SHP77 (cell line): ENCODE data around the gene CUL9.
"Not testable (repeated sequence)": the region's sequence is repeated elsewhere in the genome, so short reads cannot be mapped to it uniquely, and the experiment has no call there.

ENCODE experiments used
- DNase-seq, 2 experiments: peaks; one replicate each; lab custom pipeline; 2025; lab: John Stamatoyannopoulos, UW

CUL9 gene

DNA sequence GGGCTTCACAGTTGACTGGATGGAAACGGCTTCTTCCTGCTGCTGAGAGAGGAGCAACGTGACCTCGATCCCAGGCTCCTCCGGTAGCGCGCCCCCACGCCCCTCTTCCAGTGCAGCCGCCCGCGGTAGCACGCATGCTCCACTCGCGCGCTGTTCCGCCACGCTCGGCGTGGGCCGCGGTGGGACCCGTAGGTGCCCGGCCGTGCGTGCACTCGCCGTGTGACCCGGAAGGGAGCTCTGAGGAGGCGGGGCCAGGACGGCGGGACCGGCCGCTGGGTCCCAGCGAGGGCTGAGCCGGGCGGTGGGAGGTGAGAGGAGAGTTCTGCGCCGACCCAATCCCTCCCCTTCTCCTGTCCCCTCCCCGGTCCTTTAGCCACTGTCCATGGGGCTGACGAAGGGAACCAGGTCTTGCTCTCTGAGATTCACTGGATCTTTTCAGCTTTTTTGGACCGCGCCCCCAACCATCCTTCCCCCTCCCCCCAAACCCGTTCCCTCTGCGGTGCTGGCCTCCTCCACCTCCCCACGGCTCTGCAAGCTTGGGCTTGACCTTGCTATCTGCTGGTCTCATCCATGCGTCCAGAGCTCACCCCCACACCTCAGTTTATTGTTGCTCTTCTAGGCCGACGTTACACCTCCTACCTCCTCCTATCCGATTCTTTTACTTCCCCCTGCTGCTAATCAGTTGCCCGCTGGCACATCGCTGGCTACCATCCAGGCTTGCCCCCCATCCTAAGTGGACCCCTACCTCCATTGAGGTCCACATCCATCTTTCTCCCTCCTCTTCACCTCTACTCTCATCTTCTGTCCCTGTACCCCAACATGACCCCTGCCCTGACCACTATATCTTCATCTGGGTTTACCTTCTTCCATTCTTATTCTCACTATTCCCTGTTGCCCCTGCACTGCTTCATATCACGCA lies at the start of gene CUL9:
Gene CUL9 (plus strand): TSS at position 255 of the 919 bp plus-strand sequence. CDS start 2,115 bp downstream, outside the sequence.
- peak; percentile 69 to 84 for DNase-seq

DNA sequence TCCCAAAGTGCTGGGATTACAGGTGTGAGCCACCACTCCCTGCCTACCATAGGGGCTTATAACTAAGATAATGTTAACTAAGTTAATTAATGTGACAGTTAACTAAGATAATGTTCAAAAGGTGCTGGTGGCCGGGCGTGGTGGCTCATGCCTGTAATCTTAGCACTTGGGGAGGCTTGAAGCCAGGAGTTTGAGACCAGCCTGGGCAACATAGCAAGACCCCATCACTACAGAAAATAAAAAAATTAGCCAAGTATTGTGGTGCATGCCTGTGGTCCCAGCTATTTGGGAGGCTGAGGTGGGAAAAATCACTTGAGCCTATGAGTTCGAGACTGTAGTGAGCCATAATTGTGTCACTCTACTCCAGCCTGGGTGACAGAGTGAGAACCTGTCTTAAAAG lies 43.7 kb upstream of the CUL9 start:
- no peak for DNase-seq

DNA sequence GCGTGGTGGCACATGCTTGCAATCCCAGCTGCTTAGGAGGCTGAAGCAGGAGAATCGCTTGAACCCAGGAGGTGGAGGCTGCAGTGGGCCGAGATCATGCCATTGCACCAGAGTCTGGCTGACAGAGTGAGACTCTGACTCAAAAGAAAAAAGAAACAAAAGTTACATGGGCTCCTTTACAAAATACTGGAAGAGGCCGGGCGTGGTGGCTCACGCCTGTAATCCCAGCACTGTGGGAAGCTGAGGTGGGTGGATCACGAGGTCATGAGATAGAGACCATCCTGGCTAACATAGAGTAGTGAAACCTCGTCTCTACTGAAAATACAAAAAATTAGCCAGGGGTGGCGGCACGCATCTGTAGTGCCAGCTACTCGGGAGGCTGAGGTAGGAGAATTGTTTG lies 42.0 kb upstream of the CUL9 start:
- not testable (repeated sequence) for DNase-seq

DNA sequence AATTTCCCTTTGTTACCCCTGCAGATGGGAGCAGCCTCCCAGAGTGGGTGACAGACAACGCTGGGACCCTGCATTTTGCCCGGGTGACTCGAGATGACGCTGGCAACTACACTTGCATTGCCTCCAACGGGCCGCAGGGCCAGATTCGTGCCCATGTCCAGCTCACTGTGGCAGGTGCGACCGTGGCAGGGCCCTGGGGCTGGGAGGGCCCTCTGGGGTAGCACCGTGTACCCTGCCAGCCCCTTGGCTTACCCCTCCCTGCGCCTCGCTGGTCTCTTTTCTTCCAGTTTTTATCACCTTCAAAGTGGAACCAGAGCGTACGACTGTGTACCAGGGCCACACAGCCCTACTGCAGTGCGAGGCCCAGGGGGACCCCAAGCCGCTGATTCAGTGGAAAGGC lies 40.4 kb upstream of the CUL9 start:
- DNase-seq, result no peak

DNA sequence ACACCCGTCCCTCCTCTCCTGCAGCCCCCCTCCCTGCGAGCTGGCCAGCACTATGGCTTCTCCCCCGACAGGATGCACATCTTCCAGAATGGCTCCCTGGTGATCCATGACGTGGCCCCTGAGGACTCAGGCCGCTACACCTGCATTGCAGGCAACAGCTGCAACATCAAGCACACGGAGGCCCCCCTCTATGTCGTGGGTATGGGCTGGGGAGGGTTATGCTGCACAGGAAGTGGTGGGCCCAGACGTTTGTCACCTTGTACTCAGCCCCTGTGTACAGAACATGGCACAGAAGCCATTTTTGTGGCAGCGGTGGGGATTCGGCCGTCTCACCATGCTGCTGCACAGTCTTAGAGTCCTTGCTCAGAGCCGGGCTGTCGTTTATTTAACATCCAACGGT lies 39.9 kb upstream of the CUL9 start:
- no peak for DNase-seq

DNA sequence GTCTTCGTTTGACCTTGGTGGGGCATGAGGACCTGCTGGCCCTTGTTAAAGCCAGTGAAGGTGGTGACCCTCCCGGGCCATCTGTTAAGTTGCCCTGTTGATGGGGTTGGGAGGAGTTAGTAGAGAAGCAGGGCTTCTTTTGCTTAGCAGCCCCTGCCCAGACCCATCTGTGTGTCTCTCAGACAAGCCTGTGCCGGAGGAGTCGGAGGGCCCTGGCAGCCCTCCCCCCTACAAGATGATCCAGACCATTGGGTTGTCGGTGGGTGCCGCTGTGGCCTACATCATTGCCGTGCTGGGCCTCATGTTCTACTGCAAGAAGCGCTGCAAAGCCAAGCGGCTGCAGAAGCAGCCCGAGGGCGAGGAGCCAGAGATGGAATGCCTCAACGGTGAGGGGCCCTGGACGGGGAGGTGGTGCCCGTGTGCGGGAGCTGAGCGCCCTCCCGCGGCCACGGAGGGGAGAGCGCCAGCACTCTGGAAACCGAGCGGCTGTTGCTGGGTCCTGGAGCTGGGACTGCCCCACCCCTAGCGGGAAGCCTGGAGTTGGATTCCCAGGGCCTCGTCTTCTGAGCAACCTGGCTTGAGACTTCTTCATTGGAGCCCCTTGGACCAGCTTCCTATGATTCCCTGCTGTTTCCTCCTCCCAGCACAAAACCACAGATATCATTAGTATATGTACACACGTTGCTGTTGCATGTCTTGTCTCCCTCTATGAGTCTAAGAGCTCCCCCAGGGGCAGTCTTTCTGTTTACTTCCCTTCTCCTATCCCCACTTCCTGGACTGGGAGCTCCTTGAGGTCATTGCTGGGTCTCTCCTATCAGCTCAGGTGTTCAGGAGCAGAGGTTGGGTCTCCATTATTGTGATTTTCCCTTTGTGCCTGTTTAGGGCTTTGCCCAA lies 38.5 kb upstream of the CUL9 start:
- peak; percentile 54 to 72 for DNase-seq

DNA sequence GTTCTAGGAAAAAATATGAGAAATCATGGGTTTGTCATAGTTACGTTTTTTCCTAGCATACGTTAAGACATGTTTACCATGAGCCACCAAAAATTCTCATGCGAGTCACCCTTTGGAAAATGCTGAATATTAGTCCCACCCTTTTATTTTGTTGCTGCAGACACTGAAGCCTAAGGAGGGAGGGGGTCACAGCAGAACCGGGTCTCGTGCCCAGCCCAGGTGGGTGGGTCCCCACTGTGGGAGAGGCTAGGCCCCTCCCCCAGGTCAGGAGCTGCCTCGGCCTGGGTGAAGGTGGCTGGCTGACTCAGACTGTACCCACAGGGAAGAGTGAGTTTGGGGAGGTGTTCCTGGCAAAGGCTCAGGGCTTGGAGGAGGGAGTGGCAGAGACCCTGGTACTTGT lies 37.1 kb upstream of the CUL9 start:
- DNase-seq, result no peak

DNA sequence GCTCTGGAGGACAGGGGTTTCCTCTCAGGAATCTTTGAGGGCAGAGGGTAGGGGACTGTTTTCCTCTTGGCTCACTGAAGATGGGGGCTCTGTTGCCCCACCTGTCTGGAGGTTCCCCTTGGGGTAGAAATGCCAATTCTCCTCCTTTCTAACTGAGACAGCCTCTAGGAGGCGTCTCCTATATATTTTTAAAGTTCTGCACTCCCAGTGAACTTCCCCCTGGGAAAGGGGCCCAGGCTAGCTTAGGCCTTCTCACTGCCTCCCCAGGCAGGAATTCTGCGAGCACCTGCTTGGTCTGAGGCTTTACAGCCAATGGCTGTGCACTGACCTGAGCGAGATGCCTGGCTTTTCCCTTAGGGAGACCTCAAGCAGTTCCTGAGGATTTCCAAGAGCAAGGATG lies 35.7 kb upstream of the CUL9 start:
- no peak for DNase-seq

DNA sequence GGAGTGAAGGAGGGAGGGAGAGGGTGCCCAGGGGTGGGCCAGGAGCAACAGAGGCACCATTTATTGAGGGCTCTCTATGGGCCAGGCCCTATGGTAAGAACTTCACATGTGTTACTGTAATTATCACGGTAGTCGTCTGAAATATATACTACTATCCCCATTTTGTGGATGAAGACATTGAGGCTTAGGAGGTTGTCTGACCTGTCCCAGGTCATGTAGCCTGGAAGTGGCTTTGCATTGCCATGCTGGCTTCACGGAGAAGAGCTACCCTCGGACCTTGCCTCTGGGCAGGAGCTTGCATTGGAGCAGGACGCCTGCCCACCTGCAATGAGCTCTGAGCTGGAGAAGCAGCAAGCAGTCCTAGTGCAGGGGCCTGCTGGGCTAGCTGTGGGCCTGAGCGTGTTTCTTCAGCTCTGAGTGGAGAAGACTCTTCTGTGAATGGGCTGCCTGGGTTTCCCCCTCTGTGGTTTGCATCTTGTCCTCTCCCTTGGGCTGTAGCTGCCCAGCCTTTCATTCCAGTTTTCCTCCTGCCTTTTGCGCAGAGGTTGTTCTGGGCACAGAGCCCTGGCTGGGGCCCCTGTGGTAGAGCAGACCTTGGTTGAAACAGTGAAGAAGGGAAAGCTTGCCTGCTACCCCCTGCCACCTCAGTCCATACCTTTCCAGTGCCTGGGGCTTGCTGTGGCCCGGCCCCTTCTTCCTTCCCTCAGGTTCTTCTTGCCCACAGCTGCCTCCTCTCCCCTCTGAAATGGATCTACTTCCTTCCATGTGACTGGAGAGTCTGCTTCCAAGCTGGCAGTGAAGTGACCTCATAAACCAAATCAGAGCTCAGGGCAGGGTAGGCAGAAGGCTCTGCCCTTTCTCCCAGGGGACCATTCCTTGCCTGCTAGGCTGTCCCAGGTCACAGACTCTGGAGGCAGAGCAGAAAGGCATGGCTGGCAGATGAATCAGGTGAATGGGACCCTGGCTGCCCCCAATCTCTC lies 35.0 kb upstream of the CUL9 start:
- no peak for DNase-seq

DNA sequence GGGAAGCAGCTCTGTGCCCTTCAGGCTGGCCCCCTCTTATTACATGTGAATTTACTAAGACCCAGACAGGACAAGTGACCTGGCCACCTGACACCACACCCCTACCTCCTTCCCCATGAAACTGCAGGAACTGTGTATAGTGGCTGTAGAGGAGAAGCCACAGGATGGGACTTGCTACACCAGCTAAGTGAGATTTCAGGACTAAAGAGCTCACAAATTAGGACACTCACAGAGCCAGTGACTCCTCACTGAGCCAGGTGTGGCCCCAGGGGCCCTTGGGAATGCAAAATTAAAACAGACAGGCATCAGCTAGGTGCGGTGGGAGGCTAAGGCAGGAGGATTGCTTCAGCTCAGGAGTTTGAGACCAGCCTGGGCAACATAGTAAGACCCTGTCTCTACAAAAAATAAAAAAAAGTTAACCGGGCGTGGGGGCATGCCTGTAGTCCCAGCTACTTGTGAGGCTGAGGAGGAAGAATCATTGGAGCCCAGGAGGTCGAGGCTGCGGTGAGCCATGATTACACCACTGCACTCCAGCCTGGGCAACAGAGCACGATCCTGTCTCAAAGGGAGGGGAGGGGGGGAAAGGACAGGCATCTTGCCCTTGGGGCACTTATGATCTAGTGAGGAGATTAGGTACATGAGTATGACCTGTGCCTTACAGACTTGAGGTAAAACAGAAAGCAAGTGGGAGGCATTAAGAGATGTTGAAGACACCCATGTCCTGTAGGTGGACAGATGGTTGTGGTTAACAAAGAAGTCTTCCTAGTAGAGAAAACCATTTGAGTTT lies 34.1 kb upstream of the CUL9 start:
- DNase-seq, result no peak

DNA sequence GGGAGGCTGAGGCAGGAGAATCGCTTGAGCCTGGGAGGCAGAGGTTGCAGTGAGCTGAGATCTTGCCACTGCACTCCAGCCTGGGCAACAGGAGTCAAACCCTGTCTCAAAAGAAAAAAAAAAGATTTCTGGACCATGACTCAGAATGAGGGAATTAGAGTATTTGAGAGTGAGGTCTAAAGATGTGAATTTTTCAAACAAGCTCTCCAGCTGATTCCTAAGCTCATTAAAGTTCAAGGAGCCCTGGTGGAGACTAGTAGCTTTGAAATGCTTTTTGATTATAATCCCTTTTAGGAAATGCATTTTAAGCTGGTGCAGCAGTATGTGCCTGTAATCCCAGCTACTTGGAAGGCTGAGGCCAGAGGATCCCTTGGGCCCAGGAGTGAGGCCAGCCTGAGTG lies 32.7 kb upstream of the CUL9 start:
- DNase-seq, result no peak

DNA sequence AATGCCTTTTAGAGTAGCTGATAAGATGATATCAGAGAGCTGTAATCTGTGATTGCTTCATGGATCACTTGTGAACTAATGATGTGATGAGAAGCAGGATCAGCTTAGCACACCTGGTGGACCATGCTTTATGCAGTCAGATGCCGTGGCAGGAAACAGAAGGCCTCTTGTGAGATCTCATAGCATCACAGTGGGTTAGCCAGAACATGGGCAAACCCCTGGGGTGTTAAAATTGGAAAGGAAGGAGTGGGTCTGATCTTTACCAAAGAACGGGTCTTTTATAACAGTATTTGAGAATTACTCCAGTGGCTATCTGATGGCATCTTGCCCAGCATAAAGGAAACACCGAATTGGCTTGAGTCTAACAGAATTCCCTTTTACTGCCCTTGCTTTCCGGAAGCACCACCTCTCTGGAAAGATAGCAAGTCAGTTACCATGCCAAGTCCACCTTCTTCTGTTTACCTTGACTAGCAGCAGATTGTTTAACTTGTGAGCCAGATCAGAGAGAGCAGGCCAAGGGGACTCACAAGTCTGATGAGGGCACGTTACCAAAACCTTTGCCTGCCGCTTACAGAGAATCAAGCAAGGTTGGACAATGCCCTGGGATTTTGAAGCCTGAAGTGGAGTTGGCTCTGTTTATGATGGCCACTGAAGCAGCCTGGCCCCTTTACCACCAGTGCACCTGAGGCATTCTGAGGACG lies 31.8 kb upstream of the CUL9 start:
- no peak for DNase-seq

DNA sequence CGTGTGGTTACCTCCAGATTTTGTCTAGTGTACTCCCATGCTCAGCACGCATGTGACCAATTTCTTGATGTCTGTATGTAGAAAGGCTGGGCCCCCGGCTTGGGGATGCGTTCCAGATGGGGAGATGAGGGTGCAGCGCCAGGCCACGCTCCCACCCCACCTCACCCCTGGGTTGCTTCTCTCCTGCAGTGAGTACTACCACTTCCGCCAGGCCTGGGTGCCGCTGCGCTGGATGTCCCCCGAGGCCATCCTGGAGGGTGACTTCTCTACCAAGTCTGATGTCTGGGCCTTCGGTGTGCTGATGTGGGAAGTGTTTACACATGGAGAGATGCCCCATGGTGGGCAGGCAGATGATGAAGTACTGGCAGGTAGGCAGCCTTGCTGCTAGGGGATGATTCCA lies 22.4 kb upstream of the CUL9 start:
- no peak for DNase-seq

DNA sequence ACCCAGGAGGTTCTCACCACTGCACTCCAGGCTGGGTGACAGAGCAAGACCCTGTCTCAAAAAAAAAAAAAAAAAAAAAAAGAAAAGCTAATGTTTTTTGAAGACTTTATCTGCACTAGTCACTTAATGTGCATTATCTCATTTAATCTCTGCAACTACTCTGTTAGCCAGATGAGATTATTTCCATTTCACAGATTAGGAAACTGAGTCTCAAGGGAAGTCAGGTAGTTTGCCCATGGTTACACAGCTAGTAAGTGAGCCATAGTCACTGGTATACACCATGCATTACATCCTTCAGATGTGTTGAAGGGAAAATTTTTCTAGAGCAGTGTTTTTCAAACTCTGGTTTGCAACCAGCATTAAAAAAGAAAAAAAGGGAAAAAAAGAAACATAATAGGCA lies 18.1 kb upstream of the CUL9 start:
- DNase-seq, result no peak

DNA sequence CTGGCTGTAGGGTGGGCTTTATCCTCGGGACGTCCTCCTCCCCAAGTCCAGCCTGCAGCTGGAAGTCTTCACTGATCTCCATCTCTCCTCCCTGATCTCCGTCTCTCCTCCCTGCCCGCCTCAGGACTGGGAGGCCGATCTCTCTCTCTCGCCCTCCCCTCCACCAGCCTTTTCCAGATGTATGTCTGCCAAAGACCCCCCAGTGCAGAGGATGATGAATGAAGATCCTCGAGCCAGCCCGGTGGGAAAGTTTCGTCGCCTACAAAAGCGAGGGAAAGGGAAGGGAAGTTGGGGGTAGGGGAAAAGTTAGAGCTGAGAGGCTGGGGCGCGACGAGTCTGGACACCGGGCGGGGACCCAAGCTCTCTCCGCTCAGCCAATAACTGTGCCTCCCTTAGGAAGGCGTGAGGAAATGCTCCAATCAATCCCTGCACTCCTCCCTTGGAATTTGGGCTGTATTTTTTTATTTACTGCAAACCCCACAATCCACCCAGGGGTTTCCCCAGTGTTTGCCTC lies 11.5 kb upstream of the CUL9 start:
- peak; percentile 68 to 81 for DNase-seq

DNA sequence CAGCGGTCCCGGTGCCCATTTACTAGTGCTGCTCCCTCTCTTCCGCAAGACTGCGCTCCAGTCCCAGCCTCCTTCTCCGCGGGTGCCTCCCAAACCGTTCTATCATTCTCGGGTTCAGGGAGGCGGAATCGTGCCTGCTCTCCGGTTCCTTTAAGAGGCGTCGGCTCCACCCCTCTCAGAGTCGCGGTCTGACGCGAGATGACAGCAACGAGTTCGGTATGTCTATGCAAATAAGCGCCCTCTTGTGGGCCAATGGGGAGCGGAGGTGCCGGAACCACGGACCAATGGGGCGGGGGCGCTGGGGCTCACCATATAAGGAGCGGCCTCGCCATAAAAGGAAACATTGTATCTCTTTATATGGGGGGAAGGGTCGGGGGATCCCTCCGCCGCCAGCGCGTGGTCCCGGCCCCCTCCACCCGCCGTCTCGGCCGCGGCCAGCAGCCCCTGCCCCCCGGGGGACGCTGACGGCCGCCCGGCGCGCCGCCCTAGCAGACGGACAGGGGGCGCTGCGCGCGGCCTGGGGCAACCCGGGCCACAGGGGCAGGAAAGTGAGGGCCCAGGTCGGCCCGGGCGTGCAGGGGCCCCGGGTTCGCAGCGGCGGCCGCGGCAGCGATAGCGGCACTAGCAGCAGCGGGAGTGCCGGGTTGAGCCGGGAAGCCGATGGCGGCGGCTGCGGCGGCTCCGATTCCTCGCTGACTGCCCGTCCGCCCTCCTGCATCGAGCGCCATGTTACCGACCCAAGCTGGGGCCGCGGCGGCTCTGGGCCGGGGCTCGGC lies 10.9 kb upstream of the CUL9 start, which contains the start of gene SRF:
Gene SRF (plus strand): TSS at position 339 of the 776 bp plus-strand sequence. CDS start 388 bp downstream, at position 727.
- peak; percentile 98 to 99 for DNase-seq

DNA sequence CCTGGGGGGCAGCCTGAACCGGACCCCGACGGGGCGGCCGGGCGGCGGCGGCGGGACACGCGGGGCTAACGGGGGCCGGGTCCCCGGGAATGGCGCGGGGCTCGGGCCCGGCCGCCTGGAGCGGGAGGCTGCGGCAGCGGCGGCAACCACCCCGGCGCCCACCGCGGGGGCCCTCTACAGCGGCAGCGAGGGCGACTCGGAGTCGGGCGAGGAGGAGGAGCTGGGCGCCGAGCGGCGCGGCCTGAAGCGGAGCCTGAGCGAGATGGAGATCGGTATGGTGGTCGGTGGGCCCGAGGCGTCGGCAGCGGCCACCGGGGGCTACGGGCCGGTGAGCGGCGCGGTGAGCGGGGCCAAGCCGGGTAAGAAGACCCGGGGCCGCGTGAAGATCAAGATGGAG lies 10.3 kb upstream of the CUL9 start:
- DNase-seq, result no peak

DNA sequence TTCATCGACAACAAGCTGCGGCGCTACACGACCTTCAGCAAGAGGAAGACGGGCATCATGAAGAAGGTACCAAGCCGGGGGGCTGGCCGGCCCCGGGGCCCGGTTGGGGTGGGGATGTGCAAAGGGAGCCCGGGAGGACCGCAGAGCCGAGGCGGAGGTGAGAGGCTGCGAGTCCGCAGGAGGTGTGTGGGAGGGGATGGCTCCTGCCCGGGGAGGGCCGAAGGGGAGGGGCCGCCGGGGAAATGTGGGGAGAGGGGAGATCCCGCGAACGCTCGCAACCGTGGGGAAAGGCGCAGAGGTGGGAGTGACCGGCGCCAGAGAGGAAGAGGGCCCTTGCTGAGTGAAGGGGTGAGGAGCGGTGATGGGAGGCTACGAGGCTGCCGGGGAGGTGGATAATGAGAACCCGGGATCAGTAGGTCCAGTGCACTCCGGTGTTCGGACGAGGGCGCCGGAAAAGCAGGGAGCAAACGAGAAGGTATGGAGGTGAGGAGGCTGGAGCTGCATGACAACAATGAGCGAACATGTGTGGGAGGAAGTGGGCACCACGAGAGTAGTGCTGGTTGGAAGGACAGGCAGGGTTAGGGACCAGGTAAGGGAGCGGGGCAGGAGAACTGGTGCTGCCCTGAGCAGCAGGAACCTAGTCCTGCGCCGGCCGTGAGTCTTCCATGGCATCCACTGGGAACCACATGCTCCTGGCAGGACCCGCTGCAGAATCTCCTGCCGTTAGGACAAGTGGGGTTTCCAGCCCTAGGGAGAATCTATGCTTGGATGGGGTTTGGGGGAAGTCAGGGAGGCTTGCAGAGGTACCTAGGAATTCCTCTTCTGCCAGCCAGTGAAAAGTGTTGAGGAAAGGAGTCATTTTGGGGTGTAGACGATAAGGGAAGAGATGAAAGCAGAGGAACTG lies 9.6 kb upstream of the CUL9 start:
- peak; percentile 8 to 24 for DNase-seq
